BJ (cell line): ENCODE data around the gene CHN1. TPM values are rescaled to one million over a fixed set of nuclear protein-coding genes. Genes with fewer than 3 reads are reported as not detected.

Experiments used
- CTCF ChIA-PET: fragments of 350-600 bp; formaldehyde crosslinking; extraction: SDS; loops from one replicate; lab custom pipeline; 2021; ENCODE audit warnings: antibody characterized with exemption, inconsistent platforms; lab: Yijun Ruan, JAX
- POLR2A ChIA-PET: fragments of 300-600 bp; sonication (Branson Sonifier 250); formaldehyde crosslinking; extraction: SDS; loops from one replicate; lab custom pipeline; 2021; ENCODE audit warnings: antibody characterized with exemption; lab: Charles Lee
- DNase-seq: peaks from one replicate; pipeline ENCODE4 v3.0.0-alpha.2; 2011; ENCODE audit warnings: low read depth
- H3K27me3 ChIP-seq: 2 replicates; pipeline ENCODE4 v1.6.0; 2011; ENCODE audit warnings: low read length; ENCODE audit not compliant: control insufficient read depth, insufficient read depth
- H3K36me3 ChIP-seq: 2 replicates; pipeline ENCODE4 v1.5.1; 2011; ENCODE audit warnings: low read length; ENCODE audit not compliant: control insufficient read depth, insufficient read depth
- H3K4me3 ChIP-seq: 2 replicates; pipeline ENCODE4 v1.5.1; 2011; ENCODE audit warnings: low read depth, mild to moderate bottlenecking, control low read depth, low read length
- polyA plus RNA-seq: library from polyadenylated mRNA; depleted of rRNA; stranded (reverse); fragments of >200 nt; gene quantifications from 2 replicates; pipeline ENCODE4 v1.2.3, GENCODE V29; 2011
- TF ChIP-seq, protein P1 (sequence below): IDR thresholded peaks from 2 replicates; pipeline ENCODE4 v1.5.1; 2011; ENCODE audit warnings: low read depth, mild to moderate bottlenecking, control low read depth, inconsistent platforms, low read length, moderate library complexity; ENCODE audit not compliant: insufficient read depth

CHN1 gene
- polyA plus RNA-seq, 1 experiment = 93.0 TPM

DNA sequence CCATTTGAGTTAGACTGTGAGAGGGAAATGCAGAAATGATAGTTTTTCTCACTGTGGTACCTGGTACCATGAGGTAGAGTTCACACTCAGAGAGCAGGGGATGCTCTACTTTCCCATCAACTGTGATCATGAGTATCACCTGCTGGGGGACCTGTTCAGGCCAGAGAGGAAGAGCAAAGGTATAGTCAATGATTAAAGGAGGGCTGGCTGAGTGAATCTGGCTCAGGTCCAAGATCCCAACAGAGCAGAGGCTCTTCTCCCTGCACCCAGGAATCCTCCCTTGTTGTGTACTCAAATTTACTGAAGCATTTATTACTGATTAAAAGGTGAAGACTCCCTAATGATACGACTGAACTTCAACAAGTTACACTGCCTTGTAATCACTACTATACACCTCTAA is 136.3 kb downstream of the CHN1 start:
- no peak overlapping the region for H3K4me3 ChIP-seq
- H3K27me3 ChIP-seq = no peaks in the 10 kb centered on the region
- ChIA-PET CTCF (no interaction called here), POLR2A (no interaction called here)
- TF ChIP-seq, protein P1, sequence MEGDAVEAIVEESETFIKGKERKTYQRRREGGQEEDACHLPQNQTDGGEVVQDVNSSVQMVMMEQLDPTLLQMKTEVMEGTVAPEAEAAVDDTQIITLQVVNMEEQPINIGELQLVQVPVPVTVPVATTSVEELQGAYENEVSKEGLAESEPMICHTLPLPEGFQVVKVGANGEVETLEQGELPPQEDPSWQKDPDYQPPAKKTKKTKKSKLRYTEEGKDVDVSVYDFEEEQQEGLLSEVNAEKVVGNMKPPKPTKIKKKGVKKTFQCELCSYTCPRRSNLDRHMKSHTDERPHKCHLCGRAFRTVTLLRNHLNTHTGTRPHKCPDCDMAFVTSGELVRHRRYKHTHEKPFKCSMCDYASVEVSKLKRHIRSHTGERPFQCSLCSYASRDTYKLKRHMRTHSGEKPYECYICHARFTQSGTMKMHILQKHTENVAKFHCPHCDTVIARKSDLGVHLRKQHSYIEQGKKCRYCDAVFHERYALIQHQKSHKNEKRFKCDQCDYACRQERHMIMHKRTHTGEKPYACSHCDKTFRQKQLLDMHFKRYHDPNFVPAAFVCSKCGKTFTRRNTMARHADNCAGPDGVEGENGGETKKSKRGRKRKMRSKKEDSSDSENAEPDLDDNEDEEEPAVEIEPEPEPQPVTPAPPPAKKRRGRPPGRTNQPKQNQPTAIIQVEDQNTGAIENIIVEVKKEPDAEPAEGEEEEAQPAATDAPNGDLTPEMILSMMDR = no peak
- no peak for DNase-seq
- no peaks in the 10 kb centered on the region for H3K36me3 ChIP-seq

DNA sequence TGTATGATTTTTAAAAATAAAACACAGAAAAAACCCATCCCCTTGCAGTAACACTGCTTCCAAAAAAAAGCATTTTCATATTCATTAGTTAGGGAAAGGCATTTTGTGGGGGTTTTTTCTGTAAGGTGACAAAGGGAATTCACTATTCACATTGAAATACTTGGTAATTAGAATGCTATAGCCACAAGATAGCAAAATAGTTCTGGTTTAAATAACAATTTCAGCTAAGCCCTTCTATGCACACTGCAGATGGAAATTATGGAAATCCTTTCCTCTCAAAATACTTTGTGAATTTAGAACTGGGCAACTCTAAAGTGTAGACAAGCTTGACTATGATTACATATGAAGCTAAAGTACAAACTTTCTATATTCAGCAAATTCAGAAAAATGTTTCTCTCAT is 138.8 kb downstream of the CHN1 start:
- CTCF ChIA-PET = interaction anchor here (1.3 to 1.5 kb wide), 2 partner anchors 9 to 11 kb away, joined by 4 read pairs; no protein-coding TSS in a partner anchor
- TF ChIP-seq, protein P1 = no peak
- Histone ChIP-seq H3K36me3 (no peaks in the 10 kb centered on the region), H3K27me3 (no peaks in the 10 kb centered on the region), H3K4me3 (no peak overlapping the region)
- POLR2A ChIA-PET = no interaction called here
- no peak for DNase-seq

DNA sequence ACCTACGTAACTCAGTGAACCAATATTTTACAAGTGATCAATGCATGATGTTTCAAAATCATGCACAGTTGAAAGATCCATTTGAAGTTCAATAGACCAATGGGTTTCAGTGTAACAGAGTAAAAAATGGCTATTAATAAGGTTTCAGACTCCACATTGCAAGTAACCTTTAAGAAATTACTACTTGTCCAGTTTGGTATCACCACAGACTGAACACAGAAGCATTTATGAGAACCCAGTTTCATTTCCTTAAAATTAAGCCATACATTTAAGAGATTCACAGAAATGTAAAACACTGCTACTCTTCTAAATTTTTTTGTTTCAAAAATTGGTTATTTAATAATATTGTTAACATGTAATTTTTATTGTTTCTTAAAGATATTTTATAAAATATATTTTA is 142.0 kb downstream of the CHN1 start:
- POLR2A ChIA-PET = no interaction called here
- CTCF ChIA-PET = no interaction called here
- Histone ChIP-seq H3K36me3 (no peaks in the 10 kb centered on the region), H3K4me3 (no peak overlapping the region), H3K27me3 (no peaks in the 10 kb centered on the region)
- DNase-seq = no peak
- TF ChIP-seq, protein P1 = no peak

DNA sequence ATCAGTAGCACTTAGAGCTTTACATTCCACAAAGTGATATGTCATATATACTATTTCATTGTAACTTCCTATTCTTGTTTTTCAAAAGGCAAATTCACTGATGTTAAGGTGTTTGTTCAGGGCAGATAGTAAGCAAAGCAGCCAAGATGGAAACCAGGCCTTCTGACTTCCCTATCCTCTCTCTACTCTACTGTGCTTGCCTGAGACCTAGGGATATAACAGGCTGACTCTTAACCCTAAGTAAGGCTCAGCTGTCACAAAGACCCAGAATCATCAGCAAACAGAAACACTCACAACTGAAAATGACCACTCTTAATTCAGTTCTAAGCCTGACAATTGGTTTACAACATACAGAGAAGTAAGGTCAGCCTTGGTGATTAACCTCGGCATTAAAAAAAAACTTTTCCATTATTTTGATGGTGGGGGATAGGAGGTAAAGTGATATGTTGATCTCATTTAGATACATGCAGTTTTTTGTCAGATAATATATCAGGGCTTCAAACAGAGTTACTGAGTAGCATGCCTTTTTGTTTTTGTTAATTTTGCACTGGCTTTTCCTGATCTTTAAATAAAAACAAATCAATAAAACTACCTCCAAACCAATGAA is 145.5 kb downstream of the CHN1 start:
- POLR2A ChIA-PET = no interaction called here
- TF ChIP-seq, protein P1 = no peak
- Histone ChIP-seq H3K4me3 (no peak overlapping the region), H3K27me3 (no peaks in the 10 kb centered on the region), H3K36me3 (no peaks in the 10 kb centered on the region)
- CTCF ChIA-PET = no interaction called here
- no peak for DNase-seq

DNA sequence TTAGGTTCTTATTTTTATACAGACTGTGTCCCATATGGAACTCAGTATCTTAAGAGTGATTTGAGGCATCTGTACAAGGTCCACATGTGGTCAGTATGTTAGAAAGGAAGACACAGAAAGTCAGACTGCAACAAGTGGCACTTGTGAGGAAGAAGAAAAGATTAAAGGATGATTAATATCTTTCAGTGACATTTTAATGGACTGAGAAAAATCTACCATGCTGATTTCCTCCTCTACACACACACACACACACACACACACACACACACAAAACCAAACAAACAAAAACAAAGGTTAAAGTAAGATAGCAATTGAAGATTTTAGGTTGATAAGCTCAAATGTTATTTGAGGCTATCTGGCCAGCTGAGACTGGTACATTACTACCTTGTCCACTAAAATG is 146.4 kb downstream of the CHN1 start:
- TF ChIP-seq, protein P1 = no peak
- Histone ChIP-seq H3K36me3 (no peaks in the 10 kb centered on the region), H3K27me3 (no peaks in the 10 kb centered on the region), H3K4me3 (no peak overlapping the region)
- ChIA-PET POLR2A (no interaction called here), CTCF (no interaction called here)
- no peak for DNase-seq
